GM03348 (cell line): ENCODE results near the gene USP40.
"Not testable (repeated sequence)": the region's sequence is repeated elsewhere in the genome, so short reads cannot be mapped to it uniquely, and the experiment has no call there.

Experiments used
- DNase-seq: peaks from one replicate; pipeline ENCODE4 v3.0.0; 2012; ENCODE audit warnings: low spot score

The USP40 gene

GRCh38 chr2:233566141-233566956 is at the start of gene USP40:
TSS of gene USP40 (minus strand) at chr2:233566782. CDS start at chr2:233565554, 1,228 bp downstream.
- DNase-seq, result peak; percentile 94

- DNase-seq, result no peak
Observed at GRCh38 chr2:233611284-233611683, 44.7 kb upstream of the USP40 start.

- no peak for DNase-seq
Observed at GRCh38 chr2:233605680-233606079, 39.1 kb upstream of the USP40 start.

- DNase-seq, result no peak
Observed at GRCh38 chr2:233604826-233605225, 38.2 kb upstream of the USP40 start.

GRCh38 chr2:233603520-233603919 is 36.9 kb upstream of the USP40 start:
- DNase-seq, result no peak

- DNase-seq, result no peak
Observed at GRCh38 chr2:233602076-233602475, 35.5 kb upstream of the USP40 start.

- no peak for DNase-seq
Observed at GRCh38 chr2:233600386-233600785, 33.8 kb upstream of the USP40 start.

- no peak for DNase-seq
Observed at GRCh38 chr2:233598952-233599351, 32.4 kb upstream of the USP40 start.

- no peak for DNase-seq
Observed at GRCh38 chr2:233597522-233597921, 30.9 kb upstream of the USP40 start.

GRCh38 chr2:233593201-233593600 is 26.6 kb upstream of the USP40 start:
- DNase-seq, result no peak

- DNase-seq, result not testable (repeated sequence)
Observed at GRCh38 chr2:233592706-233593105, 26.1 kb upstream of the USP40 start.

GRCh38 chr2:233588400-233588799 is 21.8 kb upstream of the USP40 start:
- DNase-seq, result no peak

- no peak for DNase-seq
Observed at GRCh38 chr2:233584210-233584609, 17.6 kb upstream of the USP40 start.

- not testable (repeated sequence) for DNase-seq
Observed at GRCh38 chr2:233583217-233583965, 16.8 kb upstream of the USP40 start.

- DNase-seq, result not testable (repeated sequence)
Observed at GRCh38 chr2:233577341-233577740, 10.8 kb upstream of the USP40 start.

GRCh38 chr2:233572468-233572867 is 5.9 kb upstream of the USP40 start:
- DNase-seq, result no peak

- DNase-seq, result no peak
Observed at GRCh38 chr2:233571462-233571861, 4.9 kb upstream of the USP40 start.

- DNase-seq, result no peak
Observed at GRCh38 chr2:233571001-233571400, 4.4 kb upstream of the USP40 start.

- DNase-seq, result peak; percentile 7
Observed at GRCh38 chr2:233565685-233566140, 869 bp downstream of the USP40 start.

GRCh38 chr2:233563663-233564430 is 2.7 kb downstream of the USP40 start:
- DNase-seq, result no peak

GRCh38 chr2:233556881-233557736 is 9.5 kb downstream of the USP40 start:
- DNase-seq, result peak; percentile 22
